Esophagus squamous epithelium (tissue), 4 donors: ENCODE measurements around the gene GPRC5C.
A peak's percentile ranks its signal among the peaks of the same experiment; 100 is the strongest.

ENCODE experiments used
- CTCF ChIP-seq, 6 experiments: fragments of 450-650 bp in 4 of 6; fragments of 200-600 bp in 2 of 6; sonication (generic) in 2 of 6; IDR thresholded peaks; one replicate each; pipeline ENCODE4 v1.5.1; 2016 to 2019; ENCODE audit warnings: antibody characterized with exemption in 6 of 6, mild to moderate bottlenecking in 4 of 6, moderate library complexity in 4 of 6
- POLR2A ChIP-seq, 4 donors: fragments of 450-650 bp; IDR thresholded peaks; one replicate each; pipeline ENCODE4 v1.6.1; 2017; ENCODE audit warnings: antibody characterized with exemption in 4 of 4, mild to moderate bottlenecking in 4 of 4, moderate library complexity in 3 of 4

GRCh38 chr17:74437702-74438101 lies 5.8 kb downstream of the GPRC5C start:
- peak in 5 of 6 experiments; percentile 29 to 68 (median 48) for TF ChIP-seq CTCF (IDR thresholded peaks at IDR 0.05)
- no peak for TF ChIP-seq POLR2A (IDR thresholded peaks at IDR 0.05)
